Cerebellar cortex (tissue), 1 donor: Measurements from ENCODE around the gene RASGRF1.

Experiments
- DNase-seq: peaks from one replicate; pipeline ENCODE4 v3.0.0-alpha.2; 2015; ENCODE audit warnings: low spot score

The RASGRF1 gene

GRCh38 chr15:79094611-79095021, 4.0 kb upstream of the RASGRF1 start:
- DNase-seq, result no peak

- DNase-seq, result no peak
Measured at GRCh38 chr15:79093352-79093935, 2.9 kb upstream of the RASGRF1 start.

- no peak for DNase-seq
Measured at GRCh38 chr15:79092382-79092781, 1.8 kb upstream of the RASGRF1 start.

- DNase-seq, result peak; percentile 65
Measured at GRCh38 chr15:79091204-79091867, 756 bp upstream of the RASGRF1 start.

GRCh38 chr15:79089890-79090486, 592 bp downstream of the RASGRF1 start:
- DNase-seq, result peak; percentile 38

- peak; percentile 33 for DNase-seq
Measured at GRCh38 chr15:79089331-79089889, 1.2 kb downstream of the RASGRF1 start.

GRCh38 chr15:79088426-79089205, 2.0 kb downstream of the RASGRF1 start:
- DNase-seq, result peak; percentile 25

- no peak for DNase-seq
Measured at GRCh38 chr15:79086814-79087213, 3.8 kb downstream of the RASGRF1 start.

- DNase-seq, result peak; percentile 76
Measured at GRCh38 chr15:79084308-79084968, 6.1 kb downstream of the RASGRF1 start.

- DNase-seq, result no peak
Measured at GRCh38 chr15:79083154-79083553, 7.4 kb downstream of the RASGRF1 start.

GRCh38 chr15:79082363-79083070, 8.1 kb downstream of the RASGRF1 start:
- DNase-seq, result no peak

GRCh38 chr15:79078763-79079410, 11.7 kb downstream of the RASGRF1 start:
- DNase-seq, result no peak

- no peak for DNase-seq
Measured at GRCh38 chr15:79078003-79078402, 12.6 kb downstream of the RASGRF1 start.

- DNase-seq, result no peak
Measured at GRCh38 chr15:79076661-79077060, 13.9 kb downstream of the RASGRF1 start.

GRCh38 chr15:79075256-79075655, 15.3 kb downstream of the RASGRF1 start:
- no peak for DNase-seq

- no peak for DNase-seq
Measured at GRCh38 chr15:79073336-79073735, 17.2 kb downstream of the RASGRF1 start.

- DNase-seq, result peak; percentile 90
Measured at GRCh38 chr15:79071901-79072300, 18.7 kb downstream of the RASGRF1 start.

- no peak for DNase-seq
Measured at GRCh38 chr15:79068790-79069189, 21.8 kb downstream of the RASGRF1 start.

GRCh38 chr15:79067969-79068368, 22.6 kb downstream of the RASGRF1 start:
- DNase-seq, result no peak

- DNase-seq, result no peak
Measured at GRCh38 chr15:79067072-79067833, 23.3 kb downstream of the RASGRF1 start.
